Measurements from ENCODE around the gene CHTOP. TPM values are rescaled to one million over a fixed set of nuclear protein-coding genes. Genes with fewer than 3 reads are reported as not detected.

Gene CHTOP
- total RNA-seq: 20.4 and 43.0 TPM in 2 replicates

GRCh38 chr1:153633754-153634665 lies at the start of gene CHTOP:
TSS of gene CHTOP (plus strand) at chr1:153634066. CDS start at chr1:153636589, 2,523 bp downstream.

DNA sequence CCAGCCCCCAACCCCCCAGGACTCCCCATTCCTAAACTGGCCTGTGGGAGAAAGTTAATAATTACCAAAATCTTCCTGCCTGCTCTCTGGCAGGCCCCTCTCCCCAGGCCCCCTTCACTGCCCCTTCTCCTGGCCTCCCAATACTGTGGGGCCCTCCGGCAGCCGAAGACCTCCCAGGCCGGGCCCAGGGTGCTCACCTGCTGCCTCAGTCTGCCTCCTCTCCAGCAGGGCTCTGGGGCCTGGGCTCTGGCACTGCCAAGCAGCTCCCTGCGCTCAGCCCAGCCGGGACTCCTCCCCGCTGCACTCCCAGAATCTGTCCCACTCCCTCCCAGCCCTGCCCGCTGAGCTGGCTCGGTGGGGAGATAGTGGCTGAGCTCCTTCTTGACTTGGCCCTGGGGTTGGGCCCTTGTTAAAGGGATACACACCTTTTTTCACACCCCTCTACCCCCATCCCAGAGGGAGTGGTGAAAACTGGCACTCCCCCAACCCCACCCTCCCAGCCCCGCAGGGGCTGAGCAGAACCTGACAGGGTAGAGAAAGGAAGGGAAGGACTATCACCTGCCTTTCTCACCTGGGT lies 21.0 kb upstream of the CHTOP start, which contains the start of gene S100A16:
S100A16 (minus strand) TSS at position 383 of the 577 bp plus-strand sequence. CDS start 4,986 bp downstream, outside the sequence.

DNA sequence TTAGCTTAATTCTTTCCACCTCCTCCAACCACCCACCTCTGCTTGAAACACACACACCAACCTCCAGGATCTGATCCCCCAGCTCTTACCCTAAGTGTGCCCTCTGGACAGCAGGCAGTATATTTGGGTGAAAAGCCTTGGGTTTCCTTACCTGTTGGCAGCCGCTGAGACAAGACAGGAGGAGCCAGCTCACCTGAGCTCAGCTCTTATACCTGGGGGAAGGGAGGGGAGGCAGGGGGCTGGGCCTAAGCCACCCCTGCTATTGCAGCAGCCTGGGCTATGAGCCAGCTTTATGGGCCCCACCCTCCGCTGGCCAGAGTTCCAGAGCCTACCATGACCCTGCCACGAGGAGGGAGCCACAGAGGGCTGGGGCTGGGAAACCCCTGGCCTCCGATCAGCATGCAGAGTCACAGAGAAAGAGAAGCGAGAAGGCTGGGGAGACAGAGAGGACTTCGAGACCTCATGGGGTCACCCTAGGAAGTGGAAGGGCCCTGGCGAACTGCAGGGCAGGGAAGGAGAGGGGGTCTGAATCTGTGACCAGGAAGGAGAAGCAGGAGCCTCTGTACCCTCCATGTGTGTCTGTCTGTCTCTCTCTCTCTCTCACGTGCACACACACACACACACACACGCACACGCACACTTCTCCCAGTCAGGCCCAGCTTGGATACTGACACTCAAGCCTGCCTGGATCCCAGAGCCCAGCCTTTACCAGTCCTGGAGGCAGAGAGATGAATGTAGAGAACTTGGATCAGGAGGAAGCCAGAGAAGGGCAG lies 17.5 kb upstream of the CHTOP start, which contains the start of gene S100A14:
S100A14 (minus strand) TSS at position 182 of the 773 bp plus-strand sequence. CDS start 467 bp downstream, outside the sequence.

GRCh38 chr1:153626904-153627714 lies 6.8 kb upstream of the CHTOP start, which contains the start of gene S100A13:
TSS of gene S100A13 (minus strand) at chr1:153627505. CDS start at chr1:153626472, 1,033 bp downstream.

DNA sequence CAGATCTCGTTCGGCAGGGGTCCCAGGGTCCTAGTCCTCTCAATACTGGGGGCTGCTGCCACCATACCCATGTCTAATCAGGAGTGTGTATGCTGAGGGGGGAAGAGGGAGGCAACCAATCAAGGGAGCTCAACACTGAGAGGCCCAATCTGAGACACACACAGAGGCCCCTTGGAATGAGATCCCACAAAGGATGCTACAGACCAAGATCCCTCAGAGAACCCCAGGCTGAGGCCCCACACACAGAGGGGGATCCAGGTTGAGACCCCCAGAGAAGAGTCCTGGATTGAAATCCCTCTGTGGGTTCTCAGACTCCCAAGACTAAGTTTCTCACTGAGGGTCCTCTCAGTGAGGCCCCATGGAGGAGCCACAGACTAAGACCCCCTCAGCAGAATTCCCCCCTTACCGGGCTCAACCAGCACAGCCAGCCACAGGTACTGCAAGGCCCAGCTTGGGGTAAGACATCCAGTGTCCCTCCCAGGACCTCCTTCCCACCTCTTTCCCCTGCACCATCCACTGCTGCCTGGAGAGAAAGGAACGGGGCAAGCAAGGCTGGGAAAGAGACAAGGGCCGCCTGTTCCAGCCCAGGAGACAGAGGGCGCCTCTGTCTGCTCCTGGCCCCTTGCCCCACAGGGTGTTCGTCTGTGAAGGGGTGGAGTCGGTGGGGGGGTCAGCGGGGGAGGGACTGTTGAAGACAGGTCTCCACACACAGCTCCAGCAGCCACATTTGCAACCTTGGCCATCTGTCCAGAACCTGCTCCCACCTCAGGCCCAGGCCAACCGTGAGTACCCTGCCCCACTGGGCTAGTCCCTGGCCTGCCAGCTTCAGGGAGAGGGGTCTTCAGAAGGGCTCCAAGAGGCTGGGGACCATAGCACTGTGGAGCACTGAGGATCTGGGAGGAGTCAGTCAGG lies 5.9 kb upstream of the CHTOP start, which contains the start of gene S100A1:
S100A1 (plus strand) TSS at position 720 of the 912 bp plus-strand sequence. CDS start 2,088 bp downstream, outside the sequence.

DNA sequence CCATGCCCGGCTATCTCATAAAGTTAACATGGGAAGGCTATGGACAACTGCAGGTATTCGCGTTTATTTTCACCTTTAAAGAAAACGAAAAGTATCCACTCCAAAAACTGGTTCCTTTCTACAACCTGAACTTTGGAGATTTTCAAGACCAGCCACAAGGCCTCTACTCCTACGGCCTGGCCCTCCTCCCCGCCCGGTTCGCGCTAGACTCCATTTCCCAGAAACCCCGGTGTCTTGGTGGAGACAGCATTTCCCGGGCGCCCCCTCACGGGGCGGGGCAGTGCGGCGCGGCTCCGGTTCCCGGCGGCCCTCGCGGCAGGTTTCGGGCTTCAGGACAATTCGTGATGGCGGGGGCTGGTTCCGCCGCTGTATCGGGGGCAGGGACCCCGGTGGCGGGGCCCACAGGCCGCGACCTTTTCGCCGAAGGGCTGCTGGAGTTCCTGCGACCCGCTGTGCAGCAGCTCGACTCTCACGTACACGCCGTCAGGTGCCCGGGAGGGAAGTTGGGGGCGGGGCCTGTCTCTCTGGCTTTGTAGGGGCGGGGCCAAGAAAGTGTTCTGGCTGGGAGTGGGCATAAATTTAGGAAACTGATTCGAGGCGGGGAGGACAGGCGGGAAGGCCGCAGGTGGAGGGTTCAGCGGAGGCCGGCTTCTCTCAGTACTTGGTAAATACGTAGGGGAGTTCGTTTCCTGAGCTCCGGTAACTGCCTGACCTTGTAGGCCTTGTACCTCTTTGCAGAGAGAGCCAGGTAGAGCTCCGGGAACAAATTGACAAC lies 24.7 kb downstream of the CHTOP start, which contains the start of gene SNAPIN:
SNAPIN (plus strand) TSS at position 304 of the 775 bp plus-strand sequence; CDS start at position 345, 41 bp downstream.

DNA sequence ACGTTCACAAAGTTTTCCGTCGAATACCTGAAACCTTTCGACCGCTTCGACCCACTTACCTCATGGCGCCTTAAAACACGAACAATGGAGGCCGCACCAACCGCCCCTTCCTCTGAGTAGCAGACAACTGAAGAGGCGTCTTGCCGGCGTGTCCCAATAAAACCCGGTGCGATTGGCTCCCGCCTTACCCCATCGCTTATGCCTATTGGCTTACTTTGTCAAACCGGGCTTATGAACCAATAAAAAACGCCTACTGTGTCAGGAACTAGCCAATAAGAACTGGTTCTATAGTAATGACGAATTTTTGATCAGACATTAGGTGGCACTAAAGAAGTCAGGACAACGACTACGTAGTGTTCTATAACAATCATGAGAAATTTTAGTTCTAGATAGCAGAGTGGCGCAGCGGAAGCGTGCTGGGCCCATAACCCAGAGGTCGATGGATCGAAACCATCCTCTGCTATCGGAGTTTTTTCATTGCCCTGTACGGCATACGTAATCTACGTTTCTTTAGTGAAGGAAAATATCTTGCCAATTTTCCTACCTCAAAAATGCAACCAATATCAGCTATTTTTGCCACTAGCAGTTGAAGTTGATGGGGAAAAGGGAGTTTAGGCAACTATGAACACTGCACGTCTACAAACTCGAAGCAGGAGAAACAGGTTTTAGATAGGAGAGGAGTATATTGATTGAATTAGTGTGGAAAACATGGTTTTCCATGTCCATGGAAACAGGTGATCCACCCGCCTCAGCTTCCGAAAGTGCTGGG lies 37.2 kb downstream of the CHTOP start, which contains the start of gene ILF2:
ILF2 (minus strand) TSS at position 135 of the 769 bp plus-strand sequence; CDS start at position 64, 71 bp downstream.

DNA sequence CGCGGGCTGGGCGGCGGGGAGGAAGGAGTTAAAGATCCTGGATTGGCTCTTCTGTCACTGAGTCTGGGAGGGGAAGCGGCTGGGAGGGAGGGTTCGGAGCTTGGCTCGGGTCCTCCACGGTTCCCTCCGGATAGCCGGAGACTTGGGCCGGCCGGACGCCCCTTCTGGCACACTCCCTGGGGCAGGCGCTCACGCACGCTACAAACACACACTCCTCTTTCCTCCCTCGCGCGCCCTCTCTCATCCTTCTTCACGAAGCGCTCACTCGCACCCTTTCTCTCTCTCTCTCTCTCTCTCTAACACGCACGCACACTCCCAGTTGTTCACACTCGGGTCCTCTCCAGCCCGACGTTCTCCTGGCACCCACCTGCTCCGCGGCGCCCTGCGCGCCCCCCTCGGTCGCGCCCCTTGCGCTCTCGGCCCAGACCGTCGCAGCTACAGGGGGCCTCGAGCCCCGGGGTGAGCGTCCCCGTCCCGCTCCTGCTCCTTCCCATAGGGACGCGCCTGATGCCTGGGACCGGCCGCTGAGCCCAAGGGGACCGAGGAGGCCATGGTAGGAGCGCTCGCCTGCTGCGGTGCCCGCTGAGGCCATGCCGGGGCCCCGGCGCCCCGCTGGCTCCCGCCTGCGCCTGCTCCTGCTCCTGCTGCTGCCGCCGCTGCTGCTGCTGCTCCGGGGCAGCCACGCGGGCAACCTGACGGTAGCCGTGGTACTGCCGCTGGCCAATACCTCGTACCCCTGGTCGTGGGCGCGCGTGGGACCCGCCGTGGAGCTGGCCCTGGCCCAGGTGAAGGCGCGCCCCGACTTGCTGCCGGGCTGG lies 44.9 kb downstream of the CHTOP start, which contains the start of gene NPR1:
NPR1 (plus strand) TSS at position 170 of the 818 bp plus-strand sequence; CDS start at position 591, 421 bp downstream.

Other genes with a start within 250 kb of the CHTOP start
- gene S100A8, start 243.0 kb upstream of the CHTOP start, total RNA-seq: not detected in 2 replicates
- not detected in 2 replicates for gene S100A7A, start 217.5 kb upstream of the CHTOP start, total RNA-seq
- gene S100A7, start 173.4 kb upstream of the CHTOP start, total RNA-seq: not detected in 2 replicates
- 401 and 1,159 TPM in 2 replicates for gene S100A6, start 98.1 kb upstream of the CHTOP start, total RNA-seq
- gene S100A5, start 93.1 kb upstream of the CHTOP start, total RNA-seq: not detected in 2 replicates
- 2.6 and 4.0 TPM in 2 replicates for gene S100A4, start 88.3 kb upstream of the CHTOP start, total RNA-seq
- 0.50 and 3.1 TPM in 2 replicates for gene S100A3, start 84.8 kb upstream of the CHTOP start, total RNA-seq
- 1.3 and 1.5 TPM in 2 replicates for gene S100A2, start 68.2 kb upstream of the CHTOP start, total RNA-seq
- 326 and 366 TPM in 2 replicates for gene S100A16, start 20.9 kb upstream of the CHTOP start, total RNA-seq
- gene S100A14, start 17.7 kb upstream of the CHTOP start, total RNA-seq: not detected in 2 replicates
- 68.5 and 259 TPM in 2 replicates for gene S100A13, start 6.6 kb upstream of the CHTOP start, total RNA-seq
- gene S100A1, start 5.6 kb upstream of the CHTOP start, total RNA-seq: under 0.01 TPM in 1 of 2 replicates, not detected in the other
- 32.3 and 41.4 TPM in 2 replicates for gene SNAPIN, start 24.6 kb downstream of the CHTOP start, total RNA-seq
- 204 and 230 TPM in 2 replicates for gene ILF2, start 36.9 kb downstream of the CHTOP start, total RNA-seq
- 19.4 and 30.6 TPM in 2 replicates for gene NPR1, start 44.6 kb downstream of the CHTOP start, total RNA-seq
- gene INTS3, start 94.0 kb downstream of the CHTOP start, total RNA-seq: 22.0 and 41.3 TPM in 2 replicates
- gene SLC27A3, start 141.3 kb downstream of the CHTOP start, total RNA-seq: 19.4 and 29.0 TPM in 2 replicates